H1 (cell line): ENCODE results near the gene COL6A1. TPM values are rescaled to one million over a fixed set of nuclear protein-coding genes. Genes with fewer than 3 reads are reported as not detected.

Experiments
- CTCF ChIA-PET: fragments of 300-600 bp; sonication (Branson Sonifier 250); formaldehyde crosslinking; loops from one replicate; lab custom pipeline; 2021; ENCODE audit not compliant: partially characterized antibody; lab: Charles Lee
- POLR2A ChIA-PET: fragments of 300-600 bp; sonication (Branson Sonifier 250); formaldehyde crosslinking; loops from one replicate; lab custom pipeline; 2021; ENCODE audit warnings: inconsistent platforms; ENCODE audit not compliant: partially characterized antibody; lab: Charles Lee
- DNase-seq, 2 experiments: peaks; one replicate each; pipeline versions ENCODE4 v3.0.0 to v3.0.0-alpha.2; 2010 to 2022; ENCODE audit warnings: low spot score in 2 of 2, low read depth in 1 of 2, mixed read lengths in 1 of 2
- FAIRE-seq: peaks from 2 replicates; lab custom pipeline; 2011; peaks lifted over from hg19 to GRCh38; lab: Jason Lieb, UNC
- H2AFZ ChIP-seq: 2 replicates; pipeline ENCODE4 v1.8.1; 2012; ENCODE audit warnings: low read length, inconsistent platforms
- H2AK5ac ChIP-seq: 2 replicates; pipeline ENCODE4 v1.6.1; 2013; ENCODE audit warnings: low read depth, low read length
- H2BK120ac ChIP-seq: replicated peaks from 2 replicates; pipeline ENCODE3; 2013; ENCODE audit warnings: low read depth, low read length, inconsistent platforms
- H2BK12ac ChIP-seq: 2 replicates; pipeline ENCODE4 v1.6.1; 2013; ENCODE audit warnings: low read depth, low read length
- H2BK15ac ChIP-seq: 2 replicates; pipeline ENCODE4 v1.6.1; 2013; ENCODE audit warnings: low read length
- H2BK20ac ChIP-seq: 2 replicates; pipeline ENCODE4 v1.6.1; 2013; ENCODE audit warnings: low read length
- H2BK5ac ChIP-seq: 2 replicates; pipeline ENCODE4 v1.6.1; 2013; ENCODE audit warnings: low read depth, low read length
- H3K14ac ChIP-seq: 2 replicates; pipeline ENCODE4 v1.6.1; 2013; ENCODE audit warnings: inconsistent platforms; ENCODE audit not compliant: insufficient read length
- H3K18ac ChIP-seq: 2 replicates; pipeline ENCODE4 v1.6.1; 2013; ENCODE audit warnings: low read length; ENCODE audit errors: extremely low read depth
- H3K23ac ChIP-seq: 2 replicates; pipeline ENCODE4 v1.6.1; 2013; ENCODE audit warnings: inconsistent platforms; ENCODE audit not compliant: insufficient read length
- H3K23me2 ChIP-seq: 2 replicates; pipeline ENCODE4 v1.6.1; 2013; ENCODE audit warnings: low read depth, low read length
- H3K27ac ChIP-seq: 2 replicates; pipeline ENCODE4 v1.6.1; 2011; ENCODE audit warnings: low read depth, low read length, inconsistent platforms
- H3K27me3 ChIP-seq, 4 experiments: replicated peaks in 1 of 4; 1 replicate in 1 of 4; 2 replicates in 3 of 4; pipeline versions ENCODE4 v1.6.1 to v1.8.1; 2011 to 2013; ENCODE audit warnings: low read length in 3 of 4, mild to moderate bottlenecking in 3 of 4, inconsistent platforms in 2 of 4, mixed read lengths in 2 of 4, moderate library complexity in 1 of 4; ENCODE audit not compliant: control insufficient read depth in 3 of 4, insufficient read depth in 3 of 4; ENCODE audit errors: extremely low read depth in 1 of 4
- H3K36me3 ChIP-seq, 4 experiments: 2 replicates each; pipeline versions ENCODE4 v1.6.1 to v1.8.1; 2011 to 2013; ENCODE audit warnings: mild to moderate bottlenecking in 4 of 4, low read length in 3 of 4, moderate library complexity in 2 of 4, control low read depth in 1 of 4, inconsistent platforms in 1 of 4; ENCODE audit not compliant: insufficient read depth in 4 of 4, control insufficient read depth in 2 of 4
- H3K4ac ChIP-seq: replicated peaks from 2 replicates; pipeline ENCODE3; 2013; ENCODE audit warnings: low read length, low read depth, mixed read lengths, inconsistent platforms; ENCODE audit not compliant: insufficient read length
- H3K4me1 ChIP-seq, 4 experiments: replicated peaks in 1 of 4; 1 replicate in 1 of 4; 2 replicates in 3 of 4; pipeline versions ENCODE4 v1.6.1 to v1.8.1; 2011 to 2013; ENCODE audit warnings: low read length in 3 of 4, inconsistent platforms in 2 of 4, mixed read lengths in 1 of 4; ENCODE audit not compliant: insufficient read depth in 4 of 4, control insufficient read depth in 3 of 4
- H3K4me2 ChIP-seq, 2 experiments: 2 replicates each; pipeline versions ENCODE4 v1.6.1 to v1.8.1; 2011 to 2013; ENCODE audit warnings: low read depth in 2 of 2, low read length in 2 of 2, control low read depth in 1 of 2, inconsistent platforms in 1 of 2, mild to moderate bottlenecking in 1 of 2; ENCODE audit not compliant: insufficient read depth in 1 of 2
- H3K4me3 ChIP-seq, 4 experiments: fragments of 200-600, 300-600 bp in 1 of 4; sonication (generic), shearing (Covaris generic), sonication (Bioruptor Twin) in 1 of 4; 2 replicates each; pipeline versions ENCODE4 v1.5.1 to v1.8.1; 2011 to 2016; ENCODE audit warnings: low read length in 4 of 4, low read depth in 3 of 4, control low read depth in 2 of 4, inconsistent platforms in 2 of 4, mild to moderate bottlenecking in 2 of 4, mixed read lengths in 1 of 4, moderate library complexity in 1 of 4; ENCODE audit not compliant: insufficient read depth in 2 of 4; ENCODE audit errors: extremely low read depth in 1 of 4
- H3K56ac ChIP-seq: replicated peaks from 2 replicates; pipeline ENCODE3; 2013; ENCODE audit warnings: low read depth, mild to moderate bottlenecking, mixed read lengths, low read length, inconsistent platforms; ENCODE audit not compliant: insufficient read length
- H3K79me1 ChIP-seq: 2 replicates; pipeline ENCODE4 v1.6.1; 2013; ENCODE audit warnings: low read depth, low read length, control low read depth
- H3K79me2 ChIP-seq, 2 experiments: 2 replicates each; pipeline versions ENCODE4 v1.6.1 to v1.8.1; 2012 to 2013; ENCODE audit warnings: low read length in 2 of 2, mild to moderate bottlenecking in 2 of 2, inconsistent platforms in 1 of 2; ENCODE audit not compliant: insufficient read depth in 2 of 2, control insufficient read depth in 1 of 2
- H3K9ac ChIP-seq, 4 experiments: replicated peaks in 1 of 4; 1 replicate in 1 of 4; 2 replicates in 3 of 4; pipeline versions ENCODE4 v1.6.1 to v1.8.1; 2011 to 2013; ENCODE audit warnings: low read depth in 3 of 4, low read length in 3 of 4, control low read depth in 2 of 4, mild to moderate bottlenecking in 2 of 4, moderate library complexity in 2 of 4, inconsistent platforms in 1 of 4; ENCODE audit errors: extremely low read depth in 1 of 4
- H3K9me3 ChIP-seq, 2 experiments: 2 replicates each; pipeline versions ENCODE4 v1.6.1 to v1.8.1; 2012 to 2013; ENCODE audit warnings: mild to moderate bottlenecking in 2 of 2, moderate library complexity in 2 of 2, control low read depth in 1 of 2, inconsistent platforms in 1 of 2, low read depth in 1 of 2, low read length in 1 of 2, mixed read lengths in 1 of 2; ENCODE audit not compliant: insufficient read depth in 2 of 2
- H4K20me1 ChIP-seq, 2 experiments: replicated peaks in 1 of 2; 2 replicates each; pipeline versions ENCODE3 to v1.8.1; 2011 to 2013; ENCODE audit warnings: inconsistent platforms in 2 of 2, low read length in 2 of 2, mild to moderate bottlenecking in 1 of 2; ENCODE audit not compliant: insufficient read depth in 2 of 2, control insufficient read depth in 1 of 2
- H4K5ac ChIP-seq: 2 replicates; pipeline ENCODE4 v1.6.1; 2013; ENCODE audit warnings: low read length, low read depth, mixed read lengths, inconsistent platforms; ENCODE audit not compliant: insufficient read length
- H4K8ac ChIP-seq: 2 replicates; pipeline ENCODE4 v1.8.0; 2013; ENCODE audit warnings: mild to moderate bottlenecking, moderate library complexity, low read length, inconsistent platforms; ENCODE audit not compliant: insufficient read depth; ENCODE audit errors: extremely low read depth
- H4K91ac ChIP-seq: replicated peaks from 2 replicates; pipeline ENCODE3; 2013; ENCODE audit warnings: low read length, mixed read lengths, inconsistent platforms; ENCODE audit not compliant: insufficient read length
- BCL11A ChIP-seq, 2 experiments: IDR thresholded peaks; one replicate each; pipeline ENCODE4 v1.6.1; 2011; ENCODE audit warnings: low read depth in 2 of 2, low read length in 2 of 2, mild to moderate bottlenecking in 2 of 2
- BRCA1 ChIP-seq: IDR thresholded peaks from 2 replicates; pipeline ENCODE4 v1.6.1; 2012; ENCODE audit warnings: low read depth, low read length, improper control_type of control experiment
- HDAC6 ChIP-seq: IDR thresholded peaks from one replicate; pipeline ENCODE4 v1.7.1; 2012; ENCODE audit warnings: low read depth, mild to moderate bottlenecking, inconsistent platforms, low read length, moderate library complexity
- RFX5 ChIP-seq: IDR thresholded peaks from 2 replicates; pipeline ENCODE4 v1.6.1; 2011; ENCODE audit warnings: low read depth, low read length, improper control_type of control experiment, borderline replicate concordance
- SP4 ChIP-seq: IDR thresholded peaks from 2 replicates; pipeline ENCODE4 v1.6.1; 2012; ENCODE audit warnings: low read length, inconsistent platforms
- WGBS, 2 experiments: shearing (Covaris generic) in 1 of 2; methylation state at CpG; one replicate each; pipeline versions ENCODE4 v1.1.6 to v1.1.7; 2013 to 2015; ENCODE audit warnings: low lambda C conversion rate in 2 of 2, mixed read lengths in 2 of 2, inconsistent platforms in 1 of 2, low coverage in 1 of 2, missing lambda C conversion rate in 1 of 2; ENCODE audit not compliant: insufficient replicate concordance in 2 of 2, insufficient coverage in 1 of 2, insufficient read length in 1 of 2; ENCODE audit errors: extremely low coverage in 1 of 2, missing lambda C conversion rate in 1 of 2; 5-methylcytosine and 5-hydroxymethylcytosine counted together
- polyA plus RNA-seq, 7 experiments: library from polyadenylated mRNA; depleted of rRNA in 3 of 7; stranded (reverse) in 5 of 7; unstranded in 2 of 7; fragments of >200 nt in 5 of 7; fragments of 200-250 nt in 2 of 7; gene quantifications; 1 replicate in 5 of 7; 2 replicates in 1 of 7; 4 replicates in 1 of 7; pipeline versions ENCODE4 v1.2.1 to v1.2.3, GENCODE V29; 2011 to 2013; ENCODE audit warnings: missing spikeins in 2 of 7, mixed read lengths in 2 of 7
- total RNA-seq: library from RNA; stranded (reverse); fragmentation: NEBNext Ultra II Directional; extraction: Animal tissue kit (Norgen Biotek cat#: 25700); gene quantifications from 2 replicates; pipeline ENCODE4 v1.2.1, GENCODE V29; 2021

Gene COL6A1
- total and polyA plus RNA-seq, 2 of the 8 experiments (the other 6 are each of a cell fraction or from before 2014, with no cell fraction given), result 100 to 115 TPM

- Histone ChIP-seq H3K56ac (no peak overlapping the region), H2BK120ac (no peak overlapping the region), H4K91ac (no peak overlapping the region), H3K27me3 (no peaks in the 10 kb centered on the region), H3K9ac (no peak overlapping the region), H3K36me3 (no peaks in the 10 kb centered on the region), H3K79me1 (no peaks in the 10 kb centered on the region), H2AFZ (no peak overlapping the region), H3K14ac (no peak overlapping the region), H2BK5ac (no peak overlapping the region), H4K5ac (no peak overlapping the region), H3K18ac (no peak overlapping the region), H3K4me2 (no peak overlapping the region), H2BK20ac (no peak overlapping the region), H2AK5ac (no peak overlapping the region), H3K23ac (no peak overlapping the region), H3K4me1 (no peaks in the 10 kb centered on the region), H3K4me3 (no peak overlapping the region), H3K27ac (no peak overlapping the region), H3K9me3 (peaks cover 47 to 78% of the 10 kb centered on the region in 2 experiments), H4K20me1 (no peaks in the 10 kb centered on the region), H2BK12ac (no peak overlapping the region), H3K4ac (no peak overlapping the region), H3K79me2 (no peaks in the 10 kb centered on the region), H3K23me2 (no peaks in the 10 kb centered on the region), H4K8ac (no peak overlapping the region), H2BK15ac (no peak overlapping the region)
- ChIA-PET CTCF (interaction anchor here (1.9 kb wide), 1 partner anchor 20 kb away, joined by 6 read pairs; no protein-coding TSS in a partner anchor), POLR2A (no interaction called here)
- no peak for FAIRE-seq
- TF ChIP-seq BRCA1 (no peak), HDAC6 (no peak), SP4 (no peak), RFX5 (no peak), BCL11A (IDR thresholded peaks at IDR 0.05; ENCODE audit: low read depth in 2 of 2, low read length in 2 of 2) (no peak)
- no peak for DNase-seq
- 82% methylated on average over 5 of the region's 6 CpGs; no CpG with 5 or more reads in 1 of the 2 experiments for WGBS, 2 experiments
These were observed 47.5 kb upstream of the COL6A1 start for GRCh38 chr21:45934085-45934484.
